NCI-H2196 (cell line): ENCODE data around the gene SLC6A8.
"Not testable (repeated sequence)": the region's sequence is repeated elsewhere in the genome, so short reads cannot be mapped to it uniquely, and the experiment has no call there.

Experiments used
- DNase-seq: peaks from one replicate; lab custom pipeline; 2025; ENCODE audit not compliant: unreplicated experiment; lab: John Stamatoyannopoulos, UW

Gene SLC6A8

GRCh38 chrX:153728951-153729631 is 41.4 kb downstream of the SLC6A8 start:
- no peak for DNase-seq

GRCh38 chrX:153730115-153730514 is 42.4 kb downstream of the SLC6A8 start:
- DNase-seq = not testable (repeated sequence)

DNA sequence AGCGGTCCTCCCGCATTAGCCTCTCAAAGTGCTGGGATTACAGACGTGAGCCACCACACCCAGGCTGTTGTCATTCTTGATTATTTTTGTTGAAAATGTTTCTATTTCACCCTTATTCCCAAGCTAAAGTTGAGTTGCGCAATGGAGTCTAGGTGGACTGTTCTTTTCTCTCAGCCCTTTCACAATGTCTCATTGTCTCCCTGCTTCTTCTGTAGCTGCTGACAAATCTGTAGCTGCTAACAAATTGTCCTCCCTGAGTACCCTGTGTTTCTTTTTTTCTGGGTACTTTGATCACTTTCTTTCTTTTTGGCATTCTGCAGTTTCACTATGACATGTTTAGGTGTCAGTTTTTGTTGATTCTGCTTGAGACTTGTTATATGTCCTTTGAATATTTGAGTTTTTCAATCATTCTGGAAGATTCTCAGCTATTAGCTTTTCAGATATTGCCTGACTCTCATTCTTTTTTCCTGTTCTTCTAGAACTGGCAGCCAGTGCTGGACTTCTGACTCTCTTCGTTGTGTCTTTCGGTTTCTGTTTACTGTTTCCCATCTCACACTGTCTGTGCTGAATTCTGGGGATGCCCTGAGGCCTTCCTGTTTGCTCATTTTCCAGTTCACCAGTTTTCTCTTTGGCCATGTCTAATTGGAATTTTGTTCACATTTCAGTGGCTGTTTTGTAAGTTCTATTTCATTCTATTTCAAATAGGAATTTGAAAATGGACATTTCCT is 43.6 kb downstream of the SLC6A8 start:
- no peak for DNase-seq

DNA sequence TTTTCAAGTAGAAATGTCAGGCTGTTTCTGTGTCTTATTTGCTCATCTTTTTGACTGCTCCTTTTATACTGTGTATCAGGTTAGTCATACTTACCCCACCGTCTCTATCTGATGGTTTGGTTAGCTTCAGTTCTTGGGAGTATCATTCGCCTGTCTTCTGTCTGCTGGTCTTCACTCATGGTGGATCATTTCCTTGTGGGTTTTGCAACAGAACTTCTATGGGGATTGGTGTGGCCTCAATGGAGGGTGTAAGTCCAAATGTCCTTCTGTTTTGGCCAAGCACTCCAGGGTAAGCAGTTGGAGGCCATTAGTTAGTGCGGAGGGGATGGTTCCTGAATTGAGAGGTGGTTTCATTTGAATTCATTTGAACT is 44.1 kb downstream of the SLC6A8 start:
- DNase-seq = no peak

GRCh38 chrX:153732401-153732800 is 44.7 kb downstream of the SLC6A8 start:
- no peak for DNase-seq

DNA sequence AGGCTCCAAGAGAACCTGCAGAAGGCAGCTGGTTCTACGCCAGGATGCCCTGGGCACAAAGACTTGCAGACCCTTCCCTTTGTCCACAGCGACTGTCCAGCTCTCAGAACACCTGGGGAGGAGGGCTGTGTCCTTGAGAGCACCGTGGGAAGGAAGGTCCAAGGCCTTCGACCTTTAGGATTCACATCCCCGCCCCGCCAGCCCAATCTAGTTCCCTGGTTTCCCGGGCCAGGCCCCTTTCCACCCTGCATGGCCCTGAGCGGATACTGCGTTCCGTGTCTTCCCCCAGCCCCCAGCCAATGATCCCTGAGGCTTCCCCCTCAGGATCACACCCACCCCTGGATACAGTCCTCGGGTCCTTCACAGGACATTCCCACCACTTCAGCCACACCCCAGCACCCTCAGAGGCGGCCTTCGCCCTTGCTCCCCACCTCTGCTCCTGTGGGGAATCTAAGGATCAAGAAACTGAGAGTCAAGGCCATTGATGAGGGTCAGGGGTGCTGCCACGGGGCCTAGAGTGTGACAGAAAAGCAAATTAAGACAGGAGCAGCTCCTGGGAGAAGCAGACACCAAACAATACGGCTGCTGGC is 46.0 kb downstream of the SLC6A8 start:
- no peak for DNase-seq

GRCh38 chrX:153734871-153735270 is 47.1 kb downstream of the SLC6A8 start:
- no peak for DNase-seq

- DNase-seq = no peak
These were observed 47.5 kb downstream of the SLC6A8 start for GRCh38 chrX:153735274-153735673.

DNA sequence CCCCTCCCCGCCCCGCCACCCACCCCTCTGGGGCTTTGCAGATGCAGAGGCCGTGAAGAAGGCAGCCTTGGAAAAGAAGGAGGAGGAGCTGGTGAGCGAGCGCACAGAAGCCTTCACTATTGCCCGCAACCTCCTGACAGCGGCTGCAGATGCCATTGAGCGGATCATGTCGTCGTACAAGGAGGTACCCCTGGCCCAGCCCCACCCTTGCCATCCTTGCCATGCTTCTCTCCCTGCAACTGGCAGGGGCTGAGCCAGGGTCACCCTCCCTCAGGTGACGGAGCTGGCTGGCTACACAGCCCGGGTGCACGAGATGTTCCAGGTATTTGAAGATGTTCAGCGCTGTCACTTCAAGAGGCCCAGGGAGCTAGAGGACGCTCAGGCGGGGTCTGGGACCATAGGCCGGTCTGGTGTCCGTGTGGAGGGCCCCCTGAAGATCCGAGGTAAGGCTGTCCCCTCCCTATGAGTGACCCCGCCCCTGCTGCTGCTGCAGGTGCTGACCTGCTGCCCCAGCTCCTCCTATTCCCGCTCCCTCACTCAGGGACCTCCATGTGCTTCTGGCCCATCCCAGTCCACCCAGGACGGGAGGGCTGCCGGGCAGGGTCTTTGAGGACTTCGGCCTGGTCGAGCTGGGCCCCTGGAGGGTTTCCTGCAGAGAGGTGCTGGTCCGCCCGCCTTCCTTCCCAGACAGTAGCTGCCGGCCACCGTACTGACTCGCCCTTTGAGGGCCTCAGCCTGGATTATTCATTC is 48.5 kb downstream of the SLC6A8 start:
- DNase-seq = no peak

DNA sequence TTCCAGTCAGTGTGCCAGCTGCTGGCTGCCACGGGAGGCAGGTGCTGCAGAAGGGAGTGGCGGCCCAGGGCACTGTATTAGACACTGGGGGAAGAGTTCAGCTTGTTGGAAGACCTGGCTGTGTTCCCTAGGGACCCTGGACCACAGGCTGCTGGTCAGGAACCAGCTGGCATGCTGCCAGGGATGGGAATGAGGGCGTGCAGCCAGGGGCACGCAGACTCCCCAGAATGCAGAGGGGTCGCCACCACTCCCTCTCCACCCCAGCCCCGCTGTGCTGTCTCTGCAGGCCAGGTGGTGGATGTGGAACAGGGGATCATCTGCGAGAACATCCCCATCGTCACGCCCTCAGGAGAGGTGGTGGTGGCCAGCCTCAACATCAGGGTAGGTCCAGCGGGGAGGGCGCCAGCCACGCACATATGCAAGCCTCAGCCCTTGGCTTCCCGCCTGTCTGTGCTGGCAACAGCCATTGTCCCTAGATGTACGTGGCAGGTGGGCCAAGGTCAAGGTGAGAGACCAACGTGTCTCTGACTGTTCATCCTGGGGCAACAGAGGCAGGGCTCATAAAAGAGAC is 49.2 kb downstream of the SLC6A8 start:
- no peak for DNase-seq

DNA sequence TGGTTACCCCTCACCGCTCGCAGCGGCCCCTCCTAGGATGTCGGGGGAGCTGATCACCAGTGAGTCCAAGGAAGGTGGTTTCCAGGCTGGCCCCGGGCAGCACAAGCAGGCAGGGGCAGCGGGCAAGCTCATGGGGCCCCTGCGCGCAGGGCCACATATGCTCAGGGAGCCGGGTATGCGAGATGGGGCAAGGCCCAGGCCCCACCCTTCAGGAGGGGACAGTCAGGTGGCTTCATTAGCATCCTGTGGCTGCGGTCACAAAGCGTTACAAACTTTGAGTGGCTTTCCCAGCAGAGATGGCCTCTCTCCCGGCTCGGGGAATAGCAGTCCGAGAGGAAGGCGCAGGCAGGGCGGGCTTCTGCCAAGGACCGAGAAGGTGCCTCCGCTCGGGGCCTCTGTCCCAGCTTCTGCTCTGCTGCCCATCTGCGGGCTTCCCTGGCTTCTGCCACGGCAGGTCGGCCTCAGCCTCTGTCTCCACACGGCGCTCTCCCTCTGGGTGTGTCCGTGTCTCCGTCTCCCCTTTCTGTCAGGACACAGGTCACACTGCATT is 50.4 kb downstream of the SLC6A8 start:
- DNase-seq = no peak

DNA sequence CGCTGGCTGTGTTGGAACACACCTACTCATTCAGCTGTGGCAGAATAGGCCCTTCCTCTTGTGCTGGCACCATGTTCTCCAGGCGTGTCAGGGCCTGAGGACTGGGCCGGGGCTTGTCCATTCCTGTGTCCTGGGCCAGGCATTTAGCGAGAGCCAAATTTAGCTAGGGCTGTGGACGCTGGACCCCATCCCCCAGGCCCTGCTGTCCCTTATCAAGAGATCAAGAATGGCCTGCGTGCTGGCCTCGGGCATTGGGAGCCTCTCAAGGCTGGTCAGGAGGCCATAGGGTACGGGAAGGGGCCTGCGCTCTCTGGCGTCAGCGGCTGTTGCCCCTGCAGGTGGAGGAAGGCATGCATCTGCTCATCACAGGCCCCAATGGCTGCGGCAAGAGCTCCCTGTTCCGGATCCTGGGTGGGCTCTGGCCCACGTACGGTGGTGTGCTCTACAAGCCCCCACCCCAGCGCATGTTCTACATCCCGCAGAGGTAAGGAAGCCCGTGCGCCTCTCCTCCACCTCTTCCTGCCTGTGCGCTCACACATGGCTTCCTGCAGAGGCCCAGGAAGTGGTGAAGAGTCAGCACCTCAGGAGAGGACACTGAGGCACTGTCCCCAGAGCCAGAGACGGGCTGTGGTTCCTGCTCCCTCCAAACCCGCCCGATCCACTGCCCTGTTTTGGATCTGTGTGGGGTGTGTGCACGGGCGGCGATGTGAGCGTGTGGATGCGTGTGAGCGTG is 52.2 kb downstream of the SLC6A8 start:
- no peak for DNase-seq

- no peak for DNase-seq
These were observed 53.0 kb downstream of the SLC6A8 start for GRCh38 chrX:153740631-153741222.

DNA sequence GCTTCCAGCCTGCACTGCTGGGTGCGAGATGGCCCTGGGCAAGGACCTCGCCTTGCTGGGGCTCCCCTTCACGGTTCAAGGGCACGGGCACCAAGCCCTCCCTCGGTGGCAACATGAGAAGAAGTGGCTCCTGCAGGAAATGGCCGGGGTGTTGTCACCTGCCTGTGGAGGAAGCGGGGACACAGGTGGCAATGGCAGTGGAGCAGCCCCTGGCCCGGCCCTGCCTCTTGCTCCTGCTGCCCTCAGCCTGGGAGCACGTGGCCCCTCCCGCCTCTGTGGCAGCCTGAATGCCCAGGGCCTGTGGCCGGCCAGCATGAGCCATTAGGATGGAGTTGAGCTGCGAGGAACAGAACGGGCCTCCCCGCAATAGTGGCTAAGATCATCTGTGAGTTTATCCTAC is 53.7 kb downstream of the SLC6A8 start:
- DNase-seq = no peak

GRCh38 chrX:153742111-153742510 is 54.4 kb downstream of the SLC6A8 start:
- not testable (repeated sequence) for DNase-seq

- DNase-seq = not testable (repeated sequence)
These were observed 55.2 kb downstream of the SLC6A8 start for GRCh38 chrX:153742796-153743467.

GRCh38 chrX:153743468-153744209 is 55.9 kb downstream of the SLC6A8 start:
- not testable (repeated sequence) for DNase-seq

DNA sequence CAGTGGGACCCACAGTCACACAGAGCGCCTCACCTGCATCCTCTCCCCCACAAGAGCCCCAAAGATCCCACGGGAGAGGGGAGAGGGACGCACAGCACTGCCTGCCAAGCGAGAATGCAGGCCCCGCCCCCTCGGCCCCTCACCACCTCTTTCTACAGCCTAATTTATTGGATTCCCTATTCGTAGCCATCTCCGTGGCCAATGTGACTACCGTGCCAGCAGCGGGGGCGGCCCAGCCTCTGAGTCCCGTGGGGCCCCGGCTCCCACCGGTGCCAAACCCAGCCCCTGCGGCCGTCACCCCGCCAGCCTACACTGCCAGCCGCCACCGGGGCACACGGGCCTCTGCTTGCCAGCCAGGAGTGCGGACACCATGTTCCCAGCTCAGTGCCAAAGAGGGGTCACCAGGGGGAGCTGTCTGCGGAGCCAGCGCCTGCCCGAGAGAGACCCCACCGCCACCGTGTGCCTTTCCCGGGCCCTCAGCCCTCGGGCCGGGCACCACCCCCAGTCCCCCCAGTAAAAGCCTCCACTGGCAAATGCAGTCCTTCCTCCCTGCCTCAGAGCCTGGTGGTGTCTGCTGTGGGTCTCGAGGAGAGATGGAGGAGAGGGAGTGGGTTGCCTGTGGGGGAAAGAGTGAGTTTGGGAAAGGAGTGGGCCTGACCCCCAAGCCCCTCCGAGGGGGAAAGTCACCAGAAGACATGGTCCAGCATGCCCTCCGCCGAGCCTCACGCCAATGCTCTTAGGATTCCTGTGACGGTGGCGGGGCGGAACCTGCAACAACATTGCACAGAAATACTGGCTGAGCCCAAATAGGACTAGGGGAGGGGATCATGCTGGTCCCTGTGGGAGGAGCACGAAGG is 56.7 kb downstream of the SLC6A8 start:
- DNase-seq = no peak
